BE2C (cell line): Measurements from ENCODE around the gene ANKRD31.

Source experiments
- DNase-seq: peaks from one replicate; pipeline ENCODE4 v3.0.0-alpha.2; 2020
- H3K27me3 ChIP-seq: fragments of 250-450 bp; sonication (Bioruptor Pico); 2 replicates; pipeline ENCODE4 v1.5.1; 2020; ENCODE audit warnings: mild to moderate bottlenecking
- H3K36me3 ChIP-seq: fragments of 250-450 bp; sonication (Bioruptor Pico); 2 replicates; pipeline ENCODE4 v1.5.1; 2020; ENCODE audit warnings: mild to moderate bottlenecking
- H3K4me1 ChIP-seq: fragments of 250-450 bp; sonication (Bioruptor Pico); 2 replicates; pipeline ENCODE4 v1.5.1; 2020
- H3K4me3 ChIP-seq: 2 replicates; pipeline ENCODE4 v1.5.1; 2011; ENCODE audit warnings: low read depth, low read length
- H3K9me3 ChIP-seq: fragments of 250-450 bp; sonication (Bioruptor Pico); 2 replicates; pipeline ENCODE4 v1.5.1; 2020
- TF ChIP-seq, protein P1 (sequence below): IDR thresholded peaks from 2 replicates; pipeline ENCODE4 v1.5.1; 2012; ENCODE audit warnings: mild to moderate bottlenecking, low read depth, low read length

Gene ANKRD31

GRCh38 chr5:75214409-75214808 lies 22.3 kb downstream of the ANKRD31 start:
- no peaks in the 10 kb centered on the region for H3K4me1 ChIP-seq
- no peaks in the 10 kb centered on the region for H3K9me3 ChIP-seq
- no peak for DNase-seq
- peaks cover 18% of the 10 kb centered on the region for H3K27me3 ChIP-seq
- TF ChIP-seq, protein P1, sequence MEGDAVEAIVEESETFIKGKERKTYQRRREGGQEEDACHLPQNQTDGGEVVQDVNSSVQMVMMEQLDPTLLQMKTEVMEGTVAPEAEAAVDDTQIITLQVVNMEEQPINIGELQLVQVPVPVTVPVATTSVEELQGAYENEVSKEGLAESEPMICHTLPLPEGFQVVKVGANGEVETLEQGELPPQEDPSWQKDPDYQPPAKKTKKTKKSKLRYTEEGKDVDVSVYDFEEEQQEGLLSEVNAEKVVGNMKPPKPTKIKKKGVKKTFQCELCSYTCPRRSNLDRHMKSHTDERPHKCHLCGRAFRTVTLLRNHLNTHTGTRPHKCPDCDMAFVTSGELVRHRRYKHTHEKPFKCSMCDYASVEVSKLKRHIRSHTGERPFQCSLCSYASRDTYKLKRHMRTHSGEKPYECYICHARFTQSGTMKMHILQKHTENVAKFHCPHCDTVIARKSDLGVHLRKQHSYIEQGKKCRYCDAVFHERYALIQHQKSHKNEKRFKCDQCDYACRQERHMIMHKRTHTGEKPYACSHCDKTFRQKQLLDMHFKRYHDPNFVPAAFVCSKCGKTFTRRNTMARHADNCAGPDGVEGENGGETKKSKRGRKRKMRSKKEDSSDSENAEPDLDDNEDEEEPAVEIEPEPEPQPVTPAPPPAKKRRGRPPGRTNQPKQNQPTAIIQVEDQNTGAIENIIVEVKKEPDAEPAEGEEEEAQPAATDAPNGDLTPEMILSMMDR, result no peak
- H3K4me3 ChIP-seq, result no peak overlapping the region
- H3K36me3 ChIP-seq, result no peaks in the 10 kb centered on the region

- no peaks in the 10 kb centered on the region for H3K27me3 ChIP-seq
- no peak for DNase-seq
- H3K4me3 ChIP-seq, result no peak overlapping the region
- H3K36me3 ChIP-seq, result no peaks in the 10 kb centered on the region
- TF ChIP-seq, protein P1, result no peak
- no peaks in the 10 kb centered on the region for H3K9me3 ChIP-seq
- H3K4me1 ChIP-seq, result no peaks in the 10 kb centered on the region
These were observed 33.1 kb downstream of the ANKRD31 start for GRCh38 chr5:75203604-75204003.

- no peak for DNase-seq
- H3K27me3 ChIP-seq, result no peaks in the 10 kb centered on the region
- H3K4me3 ChIP-seq, result no peak overlapping the region
- no peaks in the 10 kb centered on the region for H3K9me3 ChIP-seq
- TF ChIP-seq, protein P1, result no peak
- H3K36me3 ChIP-seq, result no peaks in the 10 kb centered on the region
- H3K4me1 ChIP-seq, result no peaks in the 10 kb centered on the region
These were observed 33.7 kb downstream of the ANKRD31 start for GRCh38 chr5:75202935-75203334.

DNA sequence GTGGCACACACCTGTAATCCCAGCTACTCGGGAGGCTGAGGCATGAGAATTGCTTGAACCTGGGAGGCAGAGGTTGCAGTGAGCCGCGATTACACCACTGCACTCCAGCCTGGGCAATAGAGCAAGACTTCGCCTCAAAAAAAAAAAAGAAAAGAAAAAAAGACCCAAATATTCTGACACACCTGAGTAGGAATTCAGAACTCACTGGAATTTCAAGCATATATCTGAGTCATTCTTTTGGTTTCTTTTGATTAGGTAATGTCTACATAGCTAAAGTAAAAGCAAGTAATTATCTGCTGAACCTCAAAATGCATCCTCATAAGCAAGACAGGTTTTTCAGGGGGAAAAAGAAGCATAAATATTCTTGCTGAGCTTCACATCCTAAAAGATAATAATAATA lies 35.9 kb downstream of the ANKRD31 start:
- no peak for DNase-seq
- H3K27me3 ChIP-seq, result peaks cover 2% of the 10 kb centered on the region; the same call in 1 of the 2 replicates
- no peaks in the 10 kb centered on the region for H3K36me3 ChIP-seq
- no peaks in the 10 kb centered on the region for H3K9me3 ChIP-seq
- H3K4me3 ChIP-seq, result no peak overlapping the region
- TF ChIP-seq, protein P1, result no peak
- no peaks in the 10 kb centered on the region for H3K4me1 ChIP-seq

DNA sequence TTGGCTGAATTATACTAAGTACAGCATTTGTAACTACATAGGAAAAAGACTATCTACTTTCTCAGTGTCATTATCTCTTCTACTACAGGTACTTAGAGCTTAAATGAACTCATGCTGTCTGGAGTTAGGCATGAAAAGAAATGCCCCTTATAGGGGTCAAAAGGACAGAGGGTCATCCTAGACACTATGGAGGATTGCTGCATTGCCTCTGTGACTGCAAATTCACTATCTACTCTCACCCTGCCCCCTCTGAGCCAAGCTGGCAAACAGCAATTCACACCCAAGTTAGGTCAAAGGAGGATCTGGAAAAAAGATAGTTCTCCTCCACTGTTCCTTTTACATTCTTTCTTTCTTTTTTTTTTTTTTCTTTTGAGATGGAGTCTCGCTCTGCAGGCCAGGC lies 36.7 kb downstream of the ANKRD31 start:
- TF ChIP-seq, protein P1, result no peak
- Histone ChIP-seq H3K36me3 (no peaks in the 10 kb centered on the region), H3K4me1 (no peaks in the 10 kb centered on the region), H3K9me3 (no peaks in the 10 kb centered on the region), H3K4me3 (no peak overlapping the region), H3K27me3 (peaks cover 7% of the 10 kb centered on the region; the same call in 1 of the 2 replicates)
- no peak for DNase-seq

DNA sequence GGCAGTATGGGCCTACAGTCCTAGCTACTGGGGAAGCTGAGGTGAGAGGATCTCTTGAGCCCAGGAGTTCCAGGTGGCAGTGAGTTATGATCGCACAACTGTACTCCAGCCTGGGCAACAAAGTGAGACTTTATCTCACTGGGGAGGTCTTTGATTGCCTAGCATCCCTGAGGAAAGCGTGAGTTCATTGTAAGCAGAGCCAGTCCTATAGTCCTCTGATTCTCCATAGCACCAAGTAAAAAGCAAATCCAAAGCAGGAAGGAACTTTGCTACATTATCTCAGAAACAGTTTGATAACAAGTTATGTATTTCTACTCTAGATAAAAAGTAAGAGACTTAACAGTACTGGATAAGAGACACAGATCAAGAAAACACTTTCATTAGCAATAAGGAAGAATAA lies 37.6 kb downstream of the ANKRD31 start:
- TF ChIP-seq, protein P1, result no peak
- Histone ChIP-seq H3K36me3 (no peaks in the 10 kb centered on the region), H3K27me3 (peaks cover 7% of the 10 kb centered on the region; the same call in 1 of the 2 replicates), H3K9me3 (no peaks in the 10 kb centered on the region), H3K4me1 (no peaks in the 10 kb centered on the region), H3K4me3 (no peak overlapping the region)
- DNase-seq, result no peak
